Ovary (tissue), 3 donors: Measurements from ENCODE around the gene ABHD16B.

Experiments used
- POLR2A ChIP-seq: fragments of 450-650 bp; IDR thresholded peaks from one replicate; pipeline ENCODE4 v1.6.1; 2017; ENCODE audit warnings: antibody characterized with exemption, mild to moderate bottlenecking, moderate library complexity
- TF ChIP-seq, protein P1 (sequence below), 3 donors: fragments of 450-650 bp in 2 of 3; fragments of 200-600 bp in 1 of 3; IDR thresholded peaks; one replicate each; pipeline versions ENCODE4 v1.5.1 to v1.8.0; 2016 to 2022; ENCODE audit warnings: antibody characterized with exemption in 3 of 3, mild to moderate bottlenecking in 1 of 3
- donor health status: DM: no; HTN: no; CAD: no.

DNA sequence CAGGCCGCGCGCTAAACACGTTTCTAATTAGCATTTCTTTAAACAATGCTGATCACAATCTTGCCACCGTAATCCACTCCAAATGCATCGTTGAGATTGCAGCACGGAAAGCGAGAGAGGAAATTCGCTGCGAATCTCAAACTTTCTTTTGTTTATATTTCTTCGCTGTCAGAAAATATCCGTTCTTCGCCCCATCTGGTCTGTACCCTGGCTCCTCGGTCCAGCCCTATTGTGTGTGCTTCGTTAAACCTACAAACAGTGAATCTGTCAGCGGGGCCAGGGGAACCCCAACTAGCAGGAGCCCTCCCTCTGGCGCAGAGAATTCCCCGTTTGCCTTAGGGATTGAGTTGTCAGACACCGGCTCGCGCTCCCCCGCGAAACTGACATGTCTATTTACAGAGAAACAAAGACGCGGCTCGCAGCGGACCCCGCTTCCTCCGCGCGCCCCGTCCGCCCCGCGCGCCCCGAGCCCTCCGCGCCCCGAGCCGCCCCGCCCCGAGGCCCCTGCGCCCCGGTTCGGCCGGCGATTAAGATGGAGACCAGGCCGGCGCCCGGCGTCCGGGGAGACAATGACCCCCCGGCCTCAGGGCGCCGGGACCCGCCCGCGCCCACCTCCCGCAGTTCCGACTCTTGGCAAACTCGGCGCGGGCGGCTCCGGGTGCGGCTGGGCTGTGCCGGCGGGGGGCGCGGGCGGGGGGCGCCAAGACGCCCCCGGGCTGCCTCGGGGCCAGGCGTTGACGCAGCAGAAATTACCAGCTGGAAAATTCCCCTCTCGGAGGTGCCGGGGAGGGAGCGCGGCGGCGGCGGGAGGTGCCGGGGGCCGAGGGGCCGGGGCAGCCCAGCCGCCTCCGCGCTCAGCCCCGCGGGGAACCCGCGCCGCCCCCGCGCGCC, 31.1 kb upstream of the ABHD16B start:
- TF ChIP-seq POLR2A = no peak
- TF ChIP-seq, protein P1, sequence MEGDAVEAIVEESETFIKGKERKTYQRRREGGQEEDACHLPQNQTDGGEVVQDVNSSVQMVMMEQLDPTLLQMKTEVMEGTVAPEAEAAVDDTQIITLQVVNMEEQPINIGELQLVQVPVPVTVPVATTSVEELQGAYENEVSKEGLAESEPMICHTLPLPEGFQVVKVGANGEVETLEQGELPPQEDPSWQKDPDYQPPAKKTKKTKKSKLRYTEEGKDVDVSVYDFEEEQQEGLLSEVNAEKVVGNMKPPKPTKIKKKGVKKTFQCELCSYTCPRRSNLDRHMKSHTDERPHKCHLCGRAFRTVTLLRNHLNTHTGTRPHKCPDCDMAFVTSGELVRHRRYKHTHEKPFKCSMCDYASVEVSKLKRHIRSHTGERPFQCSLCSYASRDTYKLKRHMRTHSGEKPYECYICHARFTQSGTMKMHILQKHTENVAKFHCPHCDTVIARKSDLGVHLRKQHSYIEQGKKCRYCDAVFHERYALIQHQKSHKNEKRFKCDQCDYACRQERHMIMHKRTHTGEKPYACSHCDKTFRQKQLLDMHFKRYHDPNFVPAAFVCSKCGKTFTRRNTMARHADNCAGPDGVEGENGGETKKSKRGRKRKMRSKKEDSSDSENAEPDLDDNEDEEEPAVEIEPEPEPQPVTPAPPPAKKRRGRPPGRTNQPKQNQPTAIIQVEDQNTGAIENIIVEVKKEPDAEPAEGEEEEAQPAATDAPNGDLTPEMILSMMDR (IDR thresholded peaks at IDR 0.05) = no peak
